HK-2 (cell line): Measurements from ENCODE around the gene TAF8.
"Not testable (repeated sequence)": the region's sequence is repeated elsewhere in the genome, so short reads cannot be mapped to it uniquely, and the experiment has no call there.

Experiments
- DNase-seq: peaks from one replicate; pipeline ENCODE4 v3.0.0-alpha.2; 2018; ENCODE audit not compliant: unreplicated experiment

Gene TAF8

DNA sequence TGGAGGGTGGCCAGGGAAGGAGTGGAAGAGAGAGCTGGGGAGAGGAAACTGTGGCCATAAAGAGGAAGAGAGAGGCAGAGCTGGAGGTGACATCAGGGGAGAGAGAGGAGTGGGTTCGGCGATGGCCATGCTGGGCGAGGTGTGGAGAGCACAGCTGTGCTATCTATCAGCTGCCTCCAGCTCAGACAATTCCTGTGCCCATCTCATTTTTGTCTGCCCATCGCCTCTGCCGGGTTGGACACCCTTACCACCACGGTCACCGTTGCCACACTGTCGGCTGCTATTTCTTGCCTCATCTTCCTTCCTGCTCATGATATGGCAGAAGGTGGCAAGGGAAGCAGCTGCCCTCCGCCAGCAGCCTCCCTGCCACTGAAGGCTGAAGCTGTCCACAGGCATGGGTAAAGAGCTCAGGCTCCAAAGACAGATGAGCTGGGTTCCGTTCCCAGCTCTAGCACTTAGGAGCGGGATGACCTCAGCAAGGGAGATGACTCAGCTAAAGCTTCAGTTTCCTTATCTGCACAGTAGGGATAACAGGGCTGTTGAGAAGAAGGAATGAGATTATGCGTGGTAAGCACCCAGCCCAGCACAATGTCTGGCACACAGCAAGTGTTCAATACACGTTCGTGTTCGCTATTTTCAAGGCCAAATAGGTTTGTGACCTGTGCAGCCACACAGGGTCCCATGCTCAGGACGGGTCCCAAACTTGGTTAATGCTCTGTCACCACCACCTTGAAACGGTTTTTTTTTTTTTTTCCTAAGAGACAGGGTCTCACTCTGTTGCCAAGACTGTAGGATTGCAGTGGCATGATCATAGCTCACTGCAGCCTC is 21.9 kb upstream of the TAF8 start:
- DNase-seq, result no peak

DNA sequence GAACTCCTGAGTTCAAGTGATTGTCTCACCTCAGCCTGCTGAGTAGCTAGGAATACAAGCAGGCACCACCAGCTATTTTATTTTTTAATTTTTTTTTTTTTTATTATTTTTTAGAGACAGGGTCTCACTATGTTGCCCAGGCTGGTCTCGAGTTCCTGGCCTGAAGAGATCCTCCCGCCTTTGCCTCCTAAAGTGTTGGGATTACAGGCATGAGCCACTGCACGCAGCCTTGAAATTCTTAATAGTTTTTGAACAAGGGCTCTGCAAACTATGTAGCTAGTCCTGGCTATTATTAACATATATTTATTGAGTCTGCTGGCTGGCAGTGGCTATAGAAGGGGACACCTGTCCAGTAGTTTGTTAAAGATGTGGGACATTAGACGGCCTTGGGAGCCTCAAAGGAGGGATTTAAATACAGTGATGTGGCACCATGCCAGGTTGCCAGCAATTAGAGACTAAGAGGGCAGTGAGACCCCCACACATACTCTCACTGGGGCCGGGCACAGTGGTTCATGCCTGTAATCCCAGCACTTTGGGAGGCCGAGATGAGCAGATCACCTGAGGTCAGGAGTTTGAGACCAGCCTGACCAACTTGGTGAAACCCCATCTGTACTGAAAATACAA is 21.1 kb upstream of the TAF8 start:
- DNase-seq, result no peak

DNA sequence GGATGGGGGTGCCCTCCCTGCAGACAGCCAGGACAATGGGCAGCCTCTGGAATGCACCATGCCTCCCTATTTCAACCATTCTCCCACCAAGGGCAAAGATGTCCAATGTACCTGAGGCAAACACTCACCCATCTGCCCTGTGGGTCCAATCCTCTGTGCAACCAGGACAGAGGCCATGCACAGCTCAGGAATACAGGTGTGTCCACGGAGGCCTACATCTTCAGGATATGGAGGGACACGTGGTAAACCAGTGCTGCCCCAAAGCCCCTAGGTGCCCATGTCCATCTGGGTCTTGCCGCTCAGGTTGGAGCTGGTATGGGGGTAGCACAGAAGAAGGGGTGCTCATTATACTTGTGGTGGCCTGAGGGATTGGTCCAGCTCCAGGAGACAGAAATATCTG is 20.4 kb upstream of the TAF8 start:
- DNase-seq, result no peak

DNA sequence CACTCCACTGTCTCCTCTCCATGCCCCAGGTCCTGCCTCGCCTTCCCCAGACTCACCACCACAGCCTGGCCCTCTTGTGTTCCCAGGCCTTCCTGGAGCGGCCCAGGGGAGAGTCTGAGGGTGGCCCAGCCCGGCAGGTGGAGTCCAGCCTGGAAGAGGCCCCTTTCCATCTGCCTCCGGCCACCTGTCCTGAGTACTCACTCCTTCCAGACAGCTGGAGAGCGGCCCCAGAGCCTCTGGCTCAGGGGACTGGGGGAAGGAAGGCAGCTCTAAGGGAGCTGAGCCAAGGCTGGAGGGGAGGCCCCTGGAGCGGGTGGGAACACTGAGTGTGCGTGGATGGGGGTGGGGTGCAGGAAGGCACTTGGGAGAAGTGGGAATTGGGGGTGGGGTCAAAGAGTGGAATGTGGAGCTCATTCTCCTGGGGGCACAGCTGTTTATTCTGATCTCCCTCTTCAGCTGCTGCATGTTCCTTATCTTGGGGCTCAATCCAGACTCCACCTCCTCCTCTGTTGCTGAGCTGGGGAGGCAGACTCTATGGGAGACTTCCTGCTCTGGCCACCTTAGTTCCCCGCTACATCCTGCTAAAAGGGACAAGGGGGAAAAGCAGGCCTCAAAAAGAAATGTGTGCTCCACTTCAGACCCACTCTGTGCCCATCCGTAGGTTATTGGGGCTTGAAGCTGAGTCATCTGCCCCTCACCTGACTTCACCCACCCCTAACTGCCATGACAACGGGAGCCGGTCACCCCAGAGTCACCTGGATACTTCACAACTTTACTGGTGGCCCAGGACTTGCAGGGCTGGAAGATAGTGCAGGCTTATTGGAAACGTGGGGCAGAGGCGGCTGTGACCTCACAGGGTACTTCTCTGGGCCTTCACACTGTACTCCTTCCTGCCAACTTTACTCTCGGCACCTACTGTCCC is 19.5 kb upstream of the TAF8 start:
- DNase-seq, result no peak

DNA sequence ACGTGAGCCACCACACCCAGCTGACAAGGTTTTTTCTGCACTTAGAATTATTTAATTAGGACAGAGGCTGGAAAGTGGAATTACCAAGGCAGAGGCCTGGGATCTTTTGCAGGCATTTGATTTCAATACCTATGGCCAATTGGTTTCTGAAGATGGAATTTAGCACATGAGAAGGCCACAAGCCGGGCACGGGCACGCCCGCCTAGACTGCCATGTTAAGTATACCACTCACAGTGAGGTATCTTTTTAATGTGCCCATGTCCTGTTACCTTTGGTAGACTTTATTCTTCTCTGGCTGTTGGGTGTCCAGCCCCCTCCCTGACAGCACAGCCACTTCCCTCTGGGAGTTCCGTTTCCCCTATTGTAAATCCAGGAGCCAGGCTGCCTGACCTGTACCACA is 18.0 kb upstream of the TAF8 start:
- no peak for DNase-seq

DNA sequence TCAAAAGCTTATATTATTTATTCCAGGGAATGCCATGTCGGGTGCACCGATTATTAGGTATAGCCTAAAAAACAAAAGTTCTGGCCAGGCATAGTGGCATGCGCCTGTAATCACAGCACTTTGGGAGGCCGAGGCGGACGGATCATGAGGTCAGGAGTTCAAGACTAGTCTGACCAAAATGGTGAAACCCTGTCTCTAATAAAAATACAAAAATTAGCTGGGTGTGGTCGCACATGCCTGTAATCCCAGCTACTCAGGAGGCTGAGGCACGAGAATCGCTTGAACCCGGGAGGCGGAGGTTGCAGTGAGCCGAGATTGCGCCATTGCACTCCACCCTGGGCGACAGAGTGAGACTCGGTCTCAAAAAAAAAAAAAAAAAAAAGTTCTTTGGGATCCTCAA is 12.7 kb upstream of the TAF8 start:
- not testable (repeated sequence) for DNase-seq

DNA sequence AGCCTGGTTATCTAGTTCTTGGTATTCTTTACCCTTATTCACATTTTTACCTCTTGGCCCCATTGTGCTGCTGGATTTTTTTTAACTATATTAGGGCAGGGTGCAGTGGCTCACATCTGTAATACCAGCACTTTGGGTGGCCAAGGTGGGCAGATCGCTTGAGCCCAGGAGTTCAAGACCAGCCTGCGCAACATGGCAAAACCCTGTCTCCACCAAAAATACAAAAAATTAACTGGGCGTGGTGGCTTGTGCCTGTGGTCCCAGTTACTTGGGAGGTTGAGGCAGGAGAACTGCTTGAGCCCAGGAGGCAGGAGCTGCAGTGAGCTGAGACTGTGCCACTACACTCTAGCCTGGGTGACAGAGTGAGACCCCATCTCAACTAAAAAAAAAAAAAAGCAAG is 12.2 kb upstream of the TAF8 start:
- no peak for DNase-seq

DNA sequence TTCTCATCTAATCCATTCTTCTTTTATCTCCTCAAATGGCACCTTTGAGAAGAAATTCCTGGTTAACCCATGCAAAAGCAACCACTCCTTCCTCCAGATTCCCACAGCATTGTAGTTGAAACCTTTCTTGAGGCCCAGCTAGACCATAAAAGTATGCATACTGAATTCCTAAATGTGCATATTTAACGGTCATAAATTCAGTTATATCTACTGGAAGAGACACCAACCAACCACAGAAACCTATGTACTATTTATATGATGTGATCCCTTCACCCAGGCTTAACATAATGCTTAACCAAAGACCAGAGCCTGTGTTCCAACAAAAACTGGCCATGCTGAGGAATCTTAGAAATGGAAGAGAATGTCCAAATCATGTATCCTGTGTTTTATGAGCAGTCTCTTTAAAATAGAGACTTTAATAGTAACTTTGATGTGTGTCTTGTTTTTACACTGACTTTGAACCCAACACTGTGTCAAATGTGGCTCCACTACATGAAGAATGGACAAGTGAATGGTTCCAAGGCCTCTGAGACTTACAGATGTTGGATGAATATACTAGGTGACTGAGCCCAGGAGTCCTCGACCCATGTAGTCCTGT is 11.4 kb upstream of the TAF8 start:
- DNase-seq, result no peak

DNA sequence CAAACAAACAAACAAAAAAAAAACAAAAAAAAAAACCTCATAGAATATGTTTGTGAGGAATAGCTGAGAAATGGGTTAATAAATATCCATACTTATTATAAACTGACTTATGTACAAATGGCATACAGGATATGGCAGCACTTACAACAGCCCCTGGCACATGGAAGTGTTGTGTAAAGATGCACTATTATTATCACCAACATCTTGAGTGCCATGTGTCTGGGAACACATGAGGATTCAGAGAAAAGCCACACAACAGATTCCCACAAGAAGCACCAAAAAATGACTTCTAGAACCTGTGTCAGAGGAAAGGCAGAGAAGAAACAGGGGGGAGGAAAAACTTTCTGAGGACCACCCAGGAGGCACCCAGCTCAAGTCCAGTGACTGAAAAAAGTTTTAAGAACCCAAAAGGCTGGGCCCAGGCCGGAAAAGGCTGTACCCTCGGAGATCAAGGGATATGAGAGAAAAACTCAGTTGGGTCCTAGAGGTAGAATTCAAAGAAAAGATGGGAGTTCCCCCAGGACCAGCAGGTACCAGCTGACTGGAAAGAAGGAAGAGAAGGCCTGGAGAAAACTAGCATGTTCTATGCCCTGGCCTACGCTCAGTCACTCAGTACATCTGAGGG is 9.4 kb upstream of the TAF8 start:
- DNase-seq, result no peak

DNA sequence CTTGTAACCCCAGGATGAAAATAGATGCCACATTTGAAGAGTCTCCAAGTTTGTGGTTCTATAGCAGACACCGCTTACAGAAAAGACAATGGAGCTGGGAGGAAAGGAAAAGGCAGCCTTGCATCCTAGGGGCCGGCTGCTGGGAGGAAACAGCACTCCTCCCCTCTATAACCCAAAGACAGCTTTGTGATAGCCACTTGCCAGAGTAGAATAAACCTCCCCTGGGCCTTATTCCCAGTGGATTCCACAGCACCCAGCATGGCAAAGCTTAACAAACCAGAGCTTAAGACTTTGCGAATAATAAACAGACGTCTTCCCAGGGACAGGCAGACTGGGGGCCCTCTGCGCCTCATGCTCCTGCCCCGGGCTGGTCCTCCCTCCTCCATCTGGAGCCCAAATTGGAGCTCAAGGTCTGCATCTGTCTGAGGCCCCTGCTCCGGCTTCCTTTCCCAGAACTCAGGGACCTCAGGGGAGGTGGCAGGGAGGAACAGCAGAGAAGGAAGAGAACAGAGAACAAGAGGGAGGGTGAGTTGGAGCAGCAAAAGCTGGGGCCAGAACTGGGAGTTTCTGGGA is 8.8 kb upstream of the TAF8 start:
- no peak for DNase-seq

DNA sequence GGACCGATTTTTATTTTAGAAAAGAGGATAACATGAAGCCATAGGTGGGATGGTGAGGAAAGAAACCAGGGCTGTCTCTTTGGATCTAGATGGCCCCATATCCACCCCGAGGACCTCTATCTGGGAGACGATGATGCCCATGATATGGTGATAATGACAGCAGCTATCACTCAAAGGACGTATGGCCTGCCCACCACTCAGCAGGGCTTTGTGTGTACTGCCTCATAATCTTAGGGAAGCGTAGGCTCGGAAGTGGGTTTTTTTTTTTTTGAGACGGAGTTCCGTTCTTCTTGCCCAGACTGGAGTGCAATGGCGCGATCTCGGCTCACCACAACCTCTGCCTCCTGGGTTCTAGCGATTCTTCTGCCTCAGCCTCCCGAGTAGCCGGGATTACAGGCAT is 8.2 kb upstream of the TAF8 start:
- no peak for DNase-seq

DNA sequence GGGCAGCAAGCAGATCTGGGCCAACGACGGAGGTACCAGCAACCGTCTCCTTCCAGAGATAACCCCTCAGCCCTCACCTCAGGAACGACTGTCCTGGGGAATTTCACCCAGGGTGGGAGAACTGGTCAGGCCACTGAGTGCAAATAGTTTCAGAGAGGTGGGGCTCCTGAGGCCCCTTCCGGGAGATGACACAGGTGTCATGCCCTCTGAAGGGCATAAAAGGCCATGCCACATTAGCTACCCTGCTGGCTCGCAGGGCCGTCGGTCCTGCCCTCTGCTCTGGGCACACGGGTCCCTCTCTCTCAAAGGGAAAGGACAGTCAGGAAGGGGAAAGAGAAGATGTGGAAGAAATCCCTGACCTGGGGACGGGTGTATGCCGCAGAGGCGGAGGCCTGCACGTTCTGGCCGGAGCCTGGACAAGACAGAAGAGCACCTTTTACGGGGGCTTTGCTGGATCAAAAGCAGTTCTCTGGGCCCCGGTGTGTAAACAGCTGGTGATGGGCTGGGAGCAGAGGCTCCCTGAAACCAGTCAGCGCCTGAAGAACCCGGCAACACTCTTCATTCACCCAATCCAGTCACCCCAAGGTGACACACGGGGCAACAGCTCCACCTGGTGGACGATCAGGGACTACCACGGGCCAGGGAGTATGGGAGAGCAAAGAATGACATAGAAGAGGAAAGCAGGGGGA is 6.4 kb upstream of the TAF8 start:
- DNase-seq, result peak; percentile 91

DNA sequence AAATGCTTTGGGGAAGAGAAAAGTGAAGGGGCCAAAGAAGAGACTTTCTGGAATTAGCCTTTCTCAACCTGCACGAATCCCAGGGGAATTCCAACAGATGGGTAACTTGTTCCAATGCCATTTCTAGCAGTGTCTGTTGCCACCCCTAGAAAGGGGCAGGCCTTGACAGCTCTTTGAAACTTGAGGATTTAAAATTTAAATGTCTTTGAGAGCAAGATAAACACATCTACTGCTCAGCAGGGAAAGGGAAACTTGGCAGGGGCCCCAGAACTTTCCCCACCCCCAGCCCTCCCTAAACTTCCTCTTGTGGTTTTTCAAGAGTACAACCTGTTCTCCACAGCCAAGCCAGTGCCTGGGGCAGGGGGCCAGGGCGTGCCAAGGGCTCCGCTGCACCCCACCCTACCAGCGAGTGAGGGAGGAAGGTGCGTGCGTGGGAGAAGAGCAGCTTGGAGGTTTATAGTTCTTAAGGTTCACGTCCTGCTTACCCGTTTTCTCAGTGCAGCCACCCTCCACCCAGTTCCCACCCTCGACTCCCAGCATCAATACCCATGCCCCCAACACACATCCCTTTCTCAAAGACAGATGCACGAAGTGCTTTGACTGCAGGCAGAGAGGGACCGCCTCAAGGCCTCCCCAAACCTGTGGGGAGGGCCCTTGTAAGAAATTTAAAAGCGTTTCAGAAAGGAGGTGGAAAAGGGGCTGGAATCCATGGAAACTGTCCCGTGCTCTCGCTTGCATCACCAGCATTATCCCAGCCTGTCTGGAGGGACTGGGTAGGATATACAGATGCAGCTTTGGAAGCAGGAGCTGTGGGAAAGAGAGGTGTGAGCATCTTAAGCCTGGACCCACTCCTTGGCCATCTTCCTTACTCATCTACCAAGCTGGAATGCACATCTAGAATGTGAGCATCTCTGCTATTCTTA is 4.5 kb upstream of the TAF8 start:
- DNase-seq, result peak; percentile 51

DNA sequence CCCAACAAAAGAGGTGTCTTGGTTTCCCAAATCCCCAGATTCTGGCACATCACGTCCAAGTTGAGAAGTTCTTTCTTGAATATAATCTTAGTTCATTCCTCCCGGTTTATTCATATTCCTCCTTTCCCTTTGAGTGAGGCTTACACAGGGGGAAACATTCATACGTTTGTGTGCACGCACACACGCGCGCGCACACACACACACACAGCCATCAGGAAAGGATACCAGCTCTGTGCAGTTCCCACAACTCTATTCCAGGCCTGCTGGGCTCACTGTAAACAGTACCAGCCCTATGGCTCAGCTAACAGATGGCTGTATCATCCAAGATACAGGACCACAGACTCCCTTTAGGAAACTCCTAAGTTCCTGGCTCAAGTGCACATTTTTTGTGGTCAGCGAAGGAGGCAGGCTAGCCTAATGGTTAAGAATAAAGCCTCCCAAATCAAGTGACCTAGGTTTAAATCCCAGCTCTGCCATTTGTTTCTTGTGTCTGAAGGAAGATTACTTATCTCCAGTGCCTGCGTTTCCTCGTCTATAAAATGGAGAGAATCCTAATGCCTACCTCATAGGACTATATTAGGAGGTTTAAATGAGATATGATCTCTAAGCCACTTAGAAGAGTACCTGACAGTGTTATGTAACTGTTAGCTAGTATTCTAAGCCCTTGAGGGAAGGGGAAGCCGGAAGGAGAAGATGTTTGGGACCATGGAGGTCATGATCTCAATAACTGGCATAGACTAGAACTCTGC is 3.7 kb upstream of the TAF8 start:
- no peak for DNase-seq

DNA sequence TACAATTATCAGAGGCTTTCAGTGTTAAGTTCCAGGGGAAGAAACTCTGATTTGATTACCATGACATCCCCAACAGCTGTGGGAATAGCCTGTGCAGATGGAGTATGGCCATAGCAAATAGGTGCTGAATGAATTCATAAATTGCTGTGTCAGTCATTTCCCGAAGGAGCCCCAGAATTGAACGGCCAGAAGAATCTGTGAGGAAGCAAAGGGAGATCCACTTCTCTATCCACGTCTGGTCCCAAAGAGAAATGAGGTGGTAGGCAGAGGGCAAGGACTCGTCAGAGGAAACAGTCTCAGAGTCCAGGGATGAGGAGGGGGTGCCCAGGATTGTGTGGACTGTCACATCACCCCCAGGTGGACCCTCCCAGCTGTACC is 3.1 kb upstream of the TAF8 start:
- no peak for DNase-seq

DNA sequence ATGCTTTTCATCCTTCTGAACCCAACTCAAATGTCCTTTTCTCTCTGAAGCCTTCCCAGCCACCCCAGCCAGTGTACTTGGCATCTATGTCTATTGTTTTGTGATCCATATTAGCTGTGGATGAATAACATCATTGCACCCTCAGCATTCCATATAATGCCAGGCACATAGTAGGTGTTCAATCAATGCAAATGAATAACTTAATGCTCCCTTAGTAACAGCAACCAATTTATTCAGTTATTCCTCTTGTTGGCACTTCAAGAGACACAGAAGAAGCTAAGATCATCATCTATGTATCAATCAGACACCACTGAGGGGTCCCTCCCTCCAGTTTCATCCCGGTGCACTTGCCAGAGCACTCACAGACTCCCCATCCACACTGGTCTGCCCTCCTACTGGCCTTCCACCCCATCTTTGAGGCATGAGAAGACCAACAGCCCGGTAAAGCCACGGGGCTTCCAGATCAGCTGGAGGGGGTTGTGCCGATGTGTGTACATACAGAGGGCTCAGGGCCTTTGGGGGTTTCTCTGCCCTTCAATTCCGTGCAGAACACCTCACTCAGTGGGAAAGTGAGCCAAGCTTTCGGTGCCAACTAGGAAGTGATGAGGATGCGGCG is 2.4 kb upstream of the TAF8 start:
- no peak for DNase-seq

DNA sequence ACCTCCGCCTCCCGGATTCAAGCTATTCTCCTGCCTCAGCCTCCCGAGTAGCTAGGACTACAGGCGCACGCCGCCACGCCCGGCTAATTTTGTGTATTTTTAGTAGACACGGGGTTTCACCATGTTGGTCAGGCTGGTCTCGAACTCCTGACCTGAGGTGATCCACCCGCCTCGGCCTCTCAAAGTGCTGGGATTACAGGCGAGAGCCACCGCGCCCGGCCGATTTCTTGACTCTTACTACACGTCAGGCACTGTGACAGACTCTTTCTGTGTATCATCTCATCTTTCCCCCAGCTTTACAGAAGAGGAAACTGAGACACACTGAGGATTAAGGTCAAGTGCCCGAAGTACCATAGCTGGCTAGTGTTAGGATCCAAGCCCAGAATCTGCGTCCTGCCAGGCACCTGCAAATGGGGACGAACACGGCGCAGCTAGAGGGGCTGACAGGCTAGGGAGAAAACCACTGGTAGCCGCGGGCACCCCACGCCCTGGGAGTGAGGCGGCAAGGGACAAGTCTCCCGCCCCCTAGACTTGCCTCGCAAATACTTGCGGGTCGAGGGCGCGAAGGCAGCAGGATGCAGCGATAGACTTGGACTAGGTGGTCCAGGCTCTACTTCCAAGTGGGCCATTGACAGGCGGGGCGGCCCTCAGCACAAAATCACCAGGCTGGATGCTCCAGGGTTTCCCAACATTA is 1.1 kb upstream of the TAF8 start:
- no peak for DNase-seq

DNA sequence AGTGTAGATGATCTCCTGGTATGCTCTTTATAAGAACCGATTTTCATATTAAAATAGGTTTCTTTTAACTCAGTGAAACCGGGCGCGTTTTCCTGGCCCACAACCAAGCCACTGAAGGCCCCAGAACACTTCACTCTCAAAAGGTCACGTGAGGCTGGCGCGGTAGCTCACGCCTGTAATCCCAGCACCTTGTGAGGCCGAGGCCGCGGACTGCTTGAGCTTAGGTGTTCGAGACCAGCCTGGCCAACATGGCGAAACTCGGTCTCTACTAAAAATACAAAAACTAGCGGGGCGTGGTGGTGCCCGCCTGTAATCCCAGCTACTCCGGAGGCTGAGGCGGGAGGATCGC is 402 bp upstream of the TAF8 start:
- DNase-seq, result no peak
